ENCODE results near the gene TOMM6.
"Not testable (repeated sequence)": the region's sequence is repeated elsewhere in the genome, so short reads cannot be mapped to it uniquely, and the experiment has no call there.

The TOMM6 gene

GRCh38 chr6:41785689-41786450, 1.6 kb upstream of the TOMM6 start:
- DNase-seq: no peak

- DNase-seq: peak; percentile 76
These were observed 859 bp upstream of the TOMM6 start for GRCh38 chr6:41786451-41787218.

DNA sequence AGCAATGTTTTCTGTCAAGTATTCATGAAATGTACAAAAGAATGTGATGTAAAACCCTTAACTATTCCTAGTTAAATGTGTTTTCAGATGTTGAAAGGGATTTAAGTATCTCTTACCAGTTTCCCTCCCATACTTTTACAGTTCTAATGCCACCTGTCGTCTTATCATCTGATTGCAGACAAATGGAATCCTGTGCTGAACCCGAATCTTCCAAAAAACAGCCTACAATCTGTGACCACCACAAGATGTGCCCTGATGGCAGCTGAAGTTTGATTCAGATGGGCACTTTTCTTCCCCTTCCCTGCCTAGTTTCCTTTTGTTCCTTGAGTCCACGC, 1.9 kb downstream of the TOMM6 start:
- DNase-seq: no peak

DNA sequence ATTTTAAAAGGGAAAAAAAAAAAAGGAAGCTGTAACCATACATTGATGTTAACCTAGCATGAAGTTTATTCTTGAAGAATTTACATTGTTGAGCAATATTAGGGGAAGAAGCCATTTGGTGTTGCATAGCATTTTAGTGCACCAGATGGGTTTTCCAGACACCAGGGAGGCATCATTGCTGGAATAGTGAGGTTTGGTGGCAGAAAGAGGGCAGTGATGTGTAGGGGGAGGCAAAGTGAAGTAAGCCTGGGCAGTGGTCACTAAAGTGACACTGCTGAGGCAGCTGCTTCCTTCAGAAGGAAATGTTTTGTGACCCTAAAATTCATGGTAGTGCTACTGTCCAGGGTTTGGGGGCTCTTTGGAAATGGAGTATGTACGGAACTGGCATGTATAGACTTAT, 2.6 kb downstream of the TOMM6 start:
- no peak for DNase-seq

DNA sequence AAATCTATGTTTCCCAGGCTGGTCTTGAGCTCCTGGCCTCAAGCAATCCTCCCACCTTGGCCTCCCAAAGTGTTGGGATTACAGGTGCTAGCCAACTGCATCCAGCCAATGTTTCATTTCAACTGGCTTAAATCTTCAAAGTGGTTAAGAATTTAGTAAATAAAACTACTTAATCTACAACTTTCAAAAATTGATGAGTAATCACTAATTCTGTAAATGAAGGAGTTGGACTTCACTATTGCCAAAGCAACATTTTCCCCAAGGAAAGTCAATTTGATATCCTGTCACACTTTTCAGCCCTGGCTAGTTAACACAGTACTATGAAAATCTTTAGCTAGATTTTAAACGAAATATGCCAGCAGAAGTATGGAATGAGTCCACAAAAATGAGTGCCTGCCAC, 3.8 kb downstream of the TOMM6 start:
- no peak for DNase-seq

- DNase-seq: no peak
These were observed 4.5 kb downstream of the TOMM6 start for GRCh38 chr6:41791984-41792383.

DNA sequence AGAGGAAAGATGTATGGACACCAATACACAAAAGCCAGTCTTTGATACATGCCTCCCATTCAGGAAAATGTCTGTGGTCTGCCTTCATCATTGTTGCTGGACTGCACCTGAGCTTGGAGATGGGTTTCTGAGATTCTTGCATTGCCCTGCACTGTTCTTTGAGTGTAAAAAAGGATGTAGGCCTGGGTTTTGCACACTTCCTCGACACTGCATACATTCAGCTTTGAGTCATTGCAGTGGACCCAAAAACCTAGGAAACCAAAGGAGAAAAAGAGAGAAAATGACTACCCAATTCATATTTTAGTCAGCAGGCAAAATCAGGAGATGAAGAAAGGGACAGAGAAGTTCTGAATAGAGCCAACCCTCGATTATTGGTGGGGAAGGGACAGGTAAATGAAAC, 9.0 kb downstream of the TOMM6 start:
- DNase-seq: no peak

- no peak for DNase-seq
These were observed 11.5 kb downstream of the TOMM6 start for GRCh38 chr6:41798901-41799558.

DNA sequence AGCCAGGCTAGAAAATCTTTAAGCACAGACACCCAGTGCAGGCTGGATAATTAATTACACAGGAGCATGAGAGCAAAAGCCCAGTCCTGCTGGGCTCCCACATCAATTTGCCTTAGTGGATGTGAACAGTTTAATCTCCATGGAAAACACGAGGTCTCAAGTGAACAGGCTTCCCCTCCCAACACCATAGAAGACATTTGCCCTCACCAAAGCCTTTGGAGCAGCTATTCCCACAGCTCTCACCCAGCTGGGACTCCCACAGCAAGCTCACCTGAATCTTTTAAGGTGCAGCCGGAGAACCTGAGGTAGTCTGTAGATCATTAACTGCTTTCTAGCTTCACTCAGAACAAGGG, 12.0 kb downstream of the TOMM6 start:
- no peak for DNase-seq

- DNase-seq: no peak
These were observed 13.9 kb downstream of the TOMM6 start for GRCh38 chr6:41801380-41801779.

DNA sequence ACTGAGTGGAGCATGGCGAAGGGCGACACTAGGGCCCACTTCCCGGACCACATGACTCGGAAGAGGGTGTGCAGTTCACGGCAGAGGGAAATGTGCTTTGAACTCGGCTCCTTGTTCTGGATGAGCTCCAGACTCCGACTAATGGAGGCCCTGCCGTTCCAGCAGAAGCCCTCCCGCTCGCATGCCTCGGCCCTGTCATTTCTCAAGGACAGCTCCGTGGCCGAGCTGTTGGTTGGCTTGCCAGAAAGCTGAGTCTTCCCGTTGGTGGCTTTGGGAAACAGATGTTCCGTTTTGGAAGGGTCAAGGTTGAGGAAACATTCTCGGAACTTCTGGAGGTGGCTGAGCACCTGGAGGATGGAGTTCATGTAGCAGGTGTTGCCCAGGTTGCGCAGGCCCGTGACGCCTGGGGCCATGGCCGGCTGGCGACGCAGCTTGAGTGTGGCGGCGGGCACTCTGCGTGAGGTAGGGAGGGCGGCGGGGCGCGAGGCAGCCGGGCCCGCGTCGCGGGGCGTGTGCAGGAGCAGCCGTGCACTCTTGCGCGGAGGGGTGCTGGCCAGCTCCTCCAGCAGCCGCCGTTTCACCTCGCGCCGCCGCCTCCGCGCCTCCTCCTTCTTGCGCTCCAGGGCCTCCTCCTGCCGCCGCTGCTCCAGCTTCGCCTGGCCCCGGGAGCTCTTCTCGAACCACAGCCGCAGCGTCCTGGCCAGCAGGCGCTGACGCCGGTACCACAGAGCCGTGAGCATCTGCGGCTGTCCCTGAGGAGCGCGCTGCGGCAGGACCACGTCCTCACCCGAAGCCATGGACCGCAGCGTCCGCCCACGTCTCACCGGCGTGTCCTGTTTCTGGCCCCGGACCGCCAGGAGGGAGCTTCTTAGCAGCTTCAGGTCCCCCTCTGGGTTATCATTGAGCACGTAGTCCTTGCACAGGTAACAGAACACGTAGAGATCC, 18.6 kb downstream of the TOMM6 start:
- DNase-seq: no peak

- no peak for DNase-seq
These were observed 23.6 kb downstream of the TOMM6 start for GRCh38 chr6:41811095-41811494.

- DNase-seq: not testable (repeated sequence)
These were observed 24.5 kb downstream of the TOMM6 start for GRCh38 chr6:41811946-41812345.

- DNase-seq: no peak
These were observed 26.0 kb downstream of the TOMM6 start for GRCh38 chr6:41813469-41813868.

DNA sequence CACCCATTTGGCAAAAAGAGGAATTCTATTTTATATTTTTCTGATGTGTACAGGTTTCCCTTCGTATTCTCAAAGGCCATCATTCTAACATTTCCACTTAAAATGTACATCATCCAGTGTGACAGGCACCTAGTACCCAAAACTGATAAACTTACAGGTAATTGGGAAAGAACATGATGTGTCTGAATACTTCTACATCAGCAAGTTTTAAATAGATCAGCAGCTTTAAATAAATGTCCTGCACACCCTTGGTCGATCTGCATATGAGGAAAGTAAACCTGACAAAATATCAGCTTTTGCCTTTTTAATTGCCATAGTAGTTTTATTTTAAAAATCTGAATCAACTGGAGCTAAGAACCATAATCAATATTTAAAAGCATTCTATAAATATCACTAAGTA, 26.5 kb downstream of the TOMM6 start:
- DNase-seq: no peak

DNA sequence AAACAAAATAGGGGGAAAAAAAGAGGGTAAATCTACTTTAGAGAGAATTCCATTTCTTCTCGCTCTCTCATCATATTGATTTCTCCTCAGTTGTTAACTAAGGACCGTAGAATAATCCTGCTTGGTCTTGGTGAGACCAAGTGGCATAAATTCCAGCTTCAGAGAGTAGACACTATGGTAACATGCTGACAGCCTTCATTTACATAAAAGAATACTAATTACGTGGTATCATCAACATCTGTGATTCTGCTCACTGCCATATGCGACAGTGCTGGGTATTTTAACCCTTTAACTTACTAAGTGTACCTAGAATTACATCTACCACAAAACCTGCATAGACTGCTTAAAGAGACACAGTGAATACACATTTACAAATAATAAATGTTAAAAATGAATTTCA, 27.1 kb downstream of the TOMM6 start:
- DNase-seq: no peak

GRCh38 chr6:41815587-41815986, 28.1 kb downstream of the TOMM6 start:
- DNase-seq: no peak

GRCh38 chr6:41818271-41819054, 31.0 kb downstream of the TOMM6 start:
- no peak for DNase-seq

GRCh38 chr6:41821266-41821665, 33.8 kb downstream of the TOMM6 start:
- no peak for DNase-seq

DNA sequence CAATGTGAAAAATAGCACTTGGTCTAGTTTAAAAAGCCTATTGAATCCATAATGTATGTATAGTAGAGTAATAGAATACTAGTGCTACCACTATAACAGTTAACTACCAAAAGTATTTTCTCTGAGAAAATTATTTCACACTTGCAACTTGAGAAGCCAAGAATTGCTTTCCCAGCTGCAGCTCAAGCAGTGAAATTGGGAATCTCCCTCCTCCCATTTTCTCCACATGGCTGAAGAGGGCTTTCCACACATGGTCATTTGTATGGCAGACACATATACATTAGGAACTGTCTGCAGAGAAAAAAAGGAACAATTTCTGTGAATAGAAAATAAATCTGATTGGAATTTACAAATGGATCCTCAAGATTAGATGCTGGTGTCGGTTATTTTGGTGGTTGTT, 34.5 kb downstream of the TOMM6 start:
- no peak for DNase-seq

- DNase-seq: no peak
These were observed 35.7 kb downstream of the TOMM6 start for GRCh38 chr6:41823178-41823577.

Measured in activated gamma-delta T cell (primary cell).